ENCODE results near the gene KIF1B. TPM values are rescaled to one million over a fixed set of nuclear protein-coding genes. Genes with fewer than 3 reads are reported as not detected.

Gene KIF1B
- total RNA-seq, 4 donors from 2014 or later = 53.0 to 78.2 (median 64.8) TPM

DNA sequence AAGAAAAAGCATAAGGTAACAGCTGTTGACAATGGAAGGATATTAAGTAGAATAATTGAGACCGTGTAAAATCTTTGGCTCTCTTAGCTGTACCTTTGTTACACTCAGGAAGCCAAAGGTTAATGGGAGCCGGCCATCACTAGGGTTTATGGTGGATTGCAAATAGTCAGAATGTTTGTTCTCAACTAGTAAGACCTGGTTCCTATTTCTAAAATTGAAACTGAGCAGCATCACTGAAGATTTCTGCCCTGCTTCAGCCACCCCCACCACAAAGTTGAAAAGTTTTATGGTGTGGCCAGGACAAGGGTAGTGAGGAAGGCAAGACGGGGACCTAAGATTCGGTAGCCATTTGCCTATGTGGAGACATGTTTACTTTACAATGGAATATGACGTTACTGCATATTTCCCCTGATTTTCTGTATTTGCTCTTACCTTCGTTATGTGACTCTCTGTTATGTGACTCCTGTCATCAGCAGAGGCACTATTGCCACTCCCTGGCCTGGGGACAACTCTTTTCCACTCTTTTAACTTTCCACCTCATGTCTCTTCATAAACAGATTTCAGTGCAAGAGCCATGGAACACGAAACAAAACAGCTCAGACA, 41.4 kb upstream of the KIF1B start:
- Histone ChIP-seq H3K4me3 (no peak overlapping the region), H3K9me3 (no peaks in the 10 kb centered on the region), H3K36me3 (peaks cover 58 to 100% (median 95%) of the 10 kb centered on the region in 4 donors), H3K27ac (replicated peaks in 1 of 4) (no peak overlapping the region), H3K27me3 (no peaks in the 10 kb centered on the region), H3K4me1 (no peaks in the 10 kb centered on the region)
- 92% methylated on average over 7 of the region's 7 CpGs for WGBS
- DNase-seq (ENCODE audit: extremely low spot score) = no peak
- TF ChIP-seq CTCF (IDR thresholded peaks at IDR 0.05) = no peak
- no peak for TF ChIP-seq POLR2AphosphoS5 (IDR thresholded peaks at IDR 0.05)
- TF ChIP-seq EP300 (IDR thresholded peaks at IDR 0.05) = no peak
- no peak for TF ChIP-seq POLR2A (IDR thresholded peaks at IDR 0.05; ENCODE audit: low read depth)
- intact Hi-C loops (cut with DNase I) = no loop called here

DNA sequence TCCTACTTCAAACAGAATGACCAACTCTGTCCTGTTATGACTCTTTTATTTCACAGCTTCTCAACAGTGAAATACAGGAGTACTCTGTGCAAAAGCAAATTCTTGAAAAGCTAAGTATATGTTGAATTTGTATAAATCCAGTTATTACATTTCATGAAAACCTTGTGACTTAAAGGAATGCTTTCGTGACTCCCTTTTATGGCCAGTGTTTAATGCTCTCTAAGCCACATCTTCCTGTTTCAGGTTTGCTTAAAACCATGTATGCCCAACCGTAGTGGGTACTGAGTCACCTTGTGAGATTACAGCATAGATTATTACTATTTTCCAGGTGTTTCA, 40.2 kb upstream of the KIF1B start:
- Histone ChIP-seq H3K27ac (replicated peaks in 1 of 4) (no peak overlapping the region), H3K4me1 (no peaks in the 10 kb centered on the region), H3K9me3 (no peaks in the 10 kb centered on the region), H3K27me3 (no peaks in the 10 kb centered on the region), H3K36me3 (peaks cover 54 to 95% (median 88%) of the 10 kb centered on the region in 4 donors), H3K4me3 (no peak overlapping the region)
- DNase-seq (ENCODE audit: extremely low spot score) = no peak
- 85% methylated on average over 2 of the region's 2 CpGs for WGBS
- TF ChIP-seq CTCF (IDR thresholded peaks at IDR 0.05) (no peak), POLR2AphosphoS5 (IDR thresholded peaks at IDR 0.05) (no peak), EP300 (IDR thresholded peaks at IDR 0.05) (no peak), POLR2A (IDR thresholded peaks at IDR 0.05; ENCODE audit: low read depth) (no peak)
- intact Hi-C loops (cut with DNase I) = no loop called here

GRCh38 chr1:10171105-10171767, 39.1 kb upstream of the KIF1B start:
- TF ChIP-seq POLR2AphosphoS5 (IDR thresholded peaks at IDR 0.05) (no peak), EP300 (IDR thresholded peaks at IDR 0.05) (no peak), CTCF (IDR thresholded peaks at IDR 0.05) (no peak), POLR2A (IDR thresholded peaks at IDR 0.05; ENCODE audit: low read depth) (no peak)
- H3K4me1 ChIP-seq = no peaks in the 10 kb centered on the region
- H3K9me3 ChIP-seq = no peaks in the 10 kb centered on the region
- H3K36me3 ChIP-seq = peaks cover 43 to 90% (median 80%) of the 10 kb centered on the region in 4 donors
- H3K4me3 ChIP-seq = no peak overlapping the region
- WGBS = 94% methylated on average over 16 of the region's 16 CpGs
- no peaks in the 10 kb centered on the region for H3K27me3 ChIP-seq
- DNase-seq (ENCODE audit: extremely low spot score) = no peak
- intact Hi-C loops (cut with DNase I) = no loop called here
- no peak overlapping the region for H3K27ac ChIP-seq (replicated peaks in 1 of 4)

DNA sequence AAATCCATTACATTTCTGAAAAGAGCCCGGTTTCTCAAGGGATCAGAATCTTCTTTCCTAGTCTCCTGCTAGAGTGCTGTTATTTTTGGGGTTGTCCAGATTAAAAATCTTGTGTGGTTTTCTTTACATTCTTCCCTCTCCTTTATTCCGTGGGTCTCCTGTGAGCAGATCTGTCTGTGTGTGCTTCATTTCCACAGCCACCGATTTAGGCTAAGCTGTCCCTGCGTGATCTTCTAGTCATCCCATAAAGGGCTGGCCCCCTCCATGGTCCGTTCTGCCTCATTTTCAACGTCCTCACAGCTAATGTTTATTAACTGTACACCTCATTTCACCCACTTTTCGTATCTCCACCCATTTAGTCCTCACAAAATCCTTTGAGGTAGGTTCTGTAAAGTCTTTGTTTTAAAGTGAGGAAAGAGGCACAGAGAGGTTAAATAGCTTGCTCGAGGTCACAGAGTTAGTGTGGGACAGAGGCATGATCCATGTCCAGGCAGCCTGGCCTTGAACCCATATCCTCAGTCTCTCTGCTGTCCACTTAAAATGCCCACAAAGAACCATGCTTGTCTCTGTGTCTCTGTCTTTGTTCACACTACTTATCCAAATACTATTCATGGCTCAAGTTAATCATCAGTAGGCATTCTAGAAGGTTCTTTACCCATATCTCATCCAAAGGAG, 38.2 kb upstream of the KIF1B start:
- Histone ChIP-seq H3K4me1 (no peaks in the 10 kb centered on the region), H3K27ac (replicated peaks in 1 of 4) (no peak overlapping the region), H3K36me3 (peaks cover 34 to 84% (median 72%) of the 10 kb centered on the region in 4 donors), H3K27me3 (no peaks in the 10 kb centered on the region), H3K4me3 (no peak overlapping the region), H3K9me3 (no peaks in the 10 kb centered on the region)
- DNase-seq (ENCODE audit: extremely low spot score) = no peak
- intact Hi-C loops (cut with DNase I) = no loop called here
- no peak for TF ChIP-seq EP300 (IDR thresholded peaks at IDR 0.05)
- TF ChIP-seq POLR2AphosphoS5 (IDR thresholded peaks at IDR 0.05) = no peak
- WGBS = 90% methylated on average over 8 of the region's 8 CpGs

- H3K9me3 ChIP-seq = no peaks in the 10 kb centered on the region
- no peaks in the 10 kb centered on the region for H3K4me1 ChIP-seq
- no peaks in the 10 kb centered on the region for H3K27me3 ChIP-seq
- no peak overlapping the region for H3K4me3 ChIP-seq
- DNase-seq (ENCODE audit: extremely low spot score) = no peak
- WGBS = 94% methylated on average over 9 of the region's 10 CpGs
- intact Hi-C loops (cut with DNase I) = no loop called here
- TF ChIP-seq POLR2A (IDR thresholded peaks at IDR 0.05; ENCODE audit: low read depth) (no peak), CTCF (IDR thresholded peaks at IDR 0.05) (no peak), EP300 (IDR thresholded peaks at IDR 0.05) (no peak), POLR2AphosphoS5 (IDR thresholded peaks at IDR 0.05) (no peak)
- peaks cover 24 to 78% (median 63%) of the 10 kb centered on the region in 4 donors for H3K36me3 ChIP-seq
- H3K27ac ChIP-seq (replicated peaks in 1 of 4) = no peak overlapping the region
These were observed 36.8 kb upstream of the KIF1B start for GRCh38 chr1:10173582-10173981.
